Vagina (tissue), 2 donors: ENCODE data around the gene SNX3.

ENCODE experiments used
- CTCF ChIP-seq, 3 experiments: fragments of 450-650 bp in 2 of 3; fragments of 200-600 bp in 1 of 3; sonication (generic) in 1 of 3; IDR thresholded peaks; one replicate each; pipeline ENCODE4 v1.5.1; 2017 to 2019; ENCODE audit warnings: antibody characterized with exemption in 3 of 3, mild to moderate bottlenecking in 2 of 3, moderate library complexity in 2 of 3
- POLR2A ChIP-seq, 2 donors: fragments of 450-650 bp; IDR thresholded peaks; one replicate each; pipeline ENCODE4 v1.6.1; 2017; ENCODE audit warnings: antibody characterized with exemption in 2 of 2, mild to moderate bottlenecking in 2 of 2, moderate library complexity in 2 of 2

- TF ChIP-seq CTCF (IDR thresholded peaks at IDR 0.05) (no peak), POLR2A (IDR thresholded peaks at IDR 0.05) (no peak)
Observed at GRCh38 chr6:108176281-108177089, 84.4 kb downstream of the SNX3 start.
